Islet of Langerhans (tissue), 1 donor: Measurements from ENCODE around the gene PRICKLE2.
A peak's percentile ranks its signal among the peaks of the same experiment; 100 is the strongest.

Source experiments
- FAIRE-seq: peaks from one replicate; lab custom pipeline; 2011; peaks lifted over from hg19 to GRCh38; lab: Jason Lieb, UNC

Gene PRICKLE2, protein sequence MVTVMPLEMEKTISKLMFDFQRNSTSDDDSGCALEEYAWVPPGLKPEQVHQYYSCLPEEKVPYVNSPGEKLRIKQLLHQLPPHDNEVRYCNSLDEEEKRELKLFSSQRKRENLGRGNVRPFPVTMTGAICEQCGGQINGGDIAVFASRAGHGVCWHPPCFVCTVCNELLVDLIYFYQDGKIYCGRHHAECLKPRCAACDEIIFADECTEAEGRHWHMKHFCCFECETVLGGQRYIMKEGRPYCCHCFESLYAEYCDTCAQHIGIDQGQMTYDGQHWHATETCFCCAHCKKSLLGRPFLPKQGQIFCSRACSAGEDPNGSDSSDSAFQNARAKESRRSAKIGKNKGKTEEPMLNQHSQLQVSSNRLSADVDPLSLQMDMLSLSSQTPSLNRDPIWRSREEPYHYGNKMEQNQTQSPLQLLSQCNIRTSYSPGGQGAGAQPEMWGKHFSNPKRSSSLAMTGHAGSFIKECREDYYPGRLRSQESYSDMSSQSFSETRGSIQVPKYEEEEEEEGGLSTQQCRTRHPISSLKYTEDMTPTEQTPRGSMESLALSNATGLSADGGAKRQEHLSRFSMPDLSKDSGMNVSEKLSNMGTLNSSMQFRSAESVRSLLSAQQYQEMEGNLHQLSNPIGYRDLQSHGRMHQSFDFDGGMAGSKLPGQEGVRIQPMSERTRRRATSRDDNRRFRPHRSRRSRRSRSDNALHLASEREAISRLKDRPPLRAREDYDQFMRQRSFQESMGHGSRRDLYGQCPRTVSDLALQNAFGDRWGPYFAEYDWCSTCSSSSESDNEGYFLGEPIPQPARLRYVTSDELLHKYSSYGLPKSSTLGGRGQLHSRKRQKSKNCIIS

DNA sequence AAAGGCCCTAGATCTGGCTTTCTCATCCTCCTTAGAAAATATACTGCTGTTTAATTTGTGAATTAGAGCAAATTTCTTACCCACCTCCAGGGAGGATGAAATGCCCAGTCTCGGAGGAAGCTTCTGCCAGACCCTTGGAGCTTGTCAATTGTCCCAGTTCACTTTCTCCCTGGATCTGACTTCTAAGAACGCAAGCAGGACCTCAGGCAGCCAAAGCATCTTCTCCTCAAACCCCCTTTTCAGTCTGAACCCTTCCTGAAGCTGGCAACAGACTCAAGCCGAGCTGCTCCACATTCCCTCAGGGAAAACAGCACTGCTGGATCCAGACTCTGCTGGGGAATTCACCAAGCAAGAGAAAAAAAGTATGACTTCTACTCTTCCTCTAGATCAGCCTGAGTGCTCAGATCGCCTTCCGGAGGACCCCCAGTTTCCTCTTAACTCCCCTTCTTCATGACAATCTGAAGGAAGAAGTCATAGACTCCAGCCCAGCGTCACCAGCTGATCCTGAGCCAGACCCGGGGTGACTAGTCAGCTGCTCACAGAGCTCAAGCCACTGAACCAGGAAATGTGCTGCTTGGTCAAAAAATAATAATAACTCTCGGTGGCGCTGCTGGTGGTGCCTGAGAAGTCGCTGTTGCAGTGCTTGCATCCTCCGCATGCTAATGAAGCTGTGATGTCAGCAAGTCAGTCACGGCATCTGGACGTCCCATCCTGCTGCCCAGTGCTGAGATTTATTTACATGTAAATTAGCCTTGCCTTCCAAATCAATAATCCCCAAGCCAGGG lies at the start of gene PRICKLE2:
Gene PRICKLE2, minus strand, starts transcription at position 641 of the 785 bp plus-strand sequence. CDS start 26,539 bp downstream, outside the sequence.
- peak; percentile 96 for FAIRE-seq

DNA sequence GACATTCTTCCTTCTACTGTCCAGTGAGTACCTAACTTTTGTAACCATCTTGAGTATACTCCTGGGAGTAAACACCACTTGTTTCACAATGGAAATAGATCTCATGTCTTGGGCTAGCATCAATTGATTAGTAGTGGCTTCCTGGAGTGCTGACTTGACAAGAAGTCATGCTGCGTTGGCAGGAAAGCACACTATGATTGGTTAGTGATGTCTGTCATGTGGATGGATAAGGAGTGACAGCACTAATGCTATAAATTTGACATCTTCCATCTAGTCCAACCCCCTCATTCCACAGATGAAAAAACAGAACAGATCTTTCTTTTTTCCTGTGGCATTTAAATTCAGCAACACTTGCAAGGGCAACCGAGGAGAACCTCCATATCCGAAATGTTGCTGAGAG lies 47.6 kb upstream of the PRICKLE2 start:
- no peak for FAIRE-seq

DNA sequence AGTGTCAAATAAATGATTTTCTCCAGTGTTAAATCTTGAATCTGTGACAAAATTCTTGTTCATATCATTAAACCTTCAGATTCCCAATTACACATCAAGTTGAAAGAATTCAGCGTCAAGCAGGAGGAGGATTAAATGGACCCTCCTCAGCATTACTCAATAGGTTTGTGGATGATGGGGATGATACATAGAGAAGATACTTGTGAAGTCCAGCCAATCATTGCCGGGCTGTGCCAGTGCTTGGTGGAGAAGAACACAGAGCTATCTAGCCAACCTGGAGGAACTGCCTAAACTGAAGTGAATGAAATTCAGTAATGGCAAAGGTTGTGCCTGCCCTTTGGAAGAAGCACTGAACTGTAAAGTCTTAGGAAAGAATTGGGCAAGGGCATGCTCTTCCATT lies 47.0 kb upstream of the PRICKLE2 start:
- FAIRE-seq = no peak

DNA sequence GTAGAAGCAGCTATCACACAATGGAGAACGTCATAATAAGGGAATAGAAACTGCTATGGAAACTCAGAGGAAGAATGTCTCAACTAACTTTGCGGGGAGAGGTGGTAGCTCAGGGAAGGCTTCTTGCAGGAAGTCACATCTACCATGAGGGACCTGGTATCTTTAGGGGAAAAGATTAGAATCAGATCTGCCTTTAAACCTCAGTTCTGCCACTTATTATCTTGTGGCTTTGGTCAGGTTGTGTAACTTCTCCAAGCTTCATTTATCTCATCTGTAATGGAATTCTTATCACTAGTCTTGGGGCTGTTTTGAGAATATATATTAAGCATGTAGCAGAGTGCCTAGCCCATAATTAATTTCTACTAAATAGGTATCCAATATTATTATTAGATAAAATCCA lies 46.4 kb upstream of the PRICKLE2 start:
- FAIRE-seq = no peak

DNA sequence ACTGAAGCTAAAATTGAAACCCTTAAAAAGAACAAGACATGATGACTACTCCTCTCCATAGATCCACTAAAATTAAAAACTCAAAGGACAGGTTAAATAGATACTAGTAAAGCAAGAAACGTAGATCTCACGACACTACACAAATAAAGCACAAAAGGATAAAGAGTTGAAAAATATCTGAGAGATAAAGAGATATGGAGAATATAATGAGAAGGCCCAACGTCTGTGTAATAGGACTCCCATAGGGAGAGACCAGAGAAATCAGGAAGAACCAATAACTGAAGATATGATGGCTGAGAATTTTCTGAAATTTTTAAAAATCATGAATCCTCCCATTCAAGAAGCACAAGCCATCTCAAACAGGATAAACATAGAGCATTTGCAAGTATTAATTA lies 45.6 kb upstream of the PRICKLE2 start:
- no peak for FAIRE-seq

DNA sequence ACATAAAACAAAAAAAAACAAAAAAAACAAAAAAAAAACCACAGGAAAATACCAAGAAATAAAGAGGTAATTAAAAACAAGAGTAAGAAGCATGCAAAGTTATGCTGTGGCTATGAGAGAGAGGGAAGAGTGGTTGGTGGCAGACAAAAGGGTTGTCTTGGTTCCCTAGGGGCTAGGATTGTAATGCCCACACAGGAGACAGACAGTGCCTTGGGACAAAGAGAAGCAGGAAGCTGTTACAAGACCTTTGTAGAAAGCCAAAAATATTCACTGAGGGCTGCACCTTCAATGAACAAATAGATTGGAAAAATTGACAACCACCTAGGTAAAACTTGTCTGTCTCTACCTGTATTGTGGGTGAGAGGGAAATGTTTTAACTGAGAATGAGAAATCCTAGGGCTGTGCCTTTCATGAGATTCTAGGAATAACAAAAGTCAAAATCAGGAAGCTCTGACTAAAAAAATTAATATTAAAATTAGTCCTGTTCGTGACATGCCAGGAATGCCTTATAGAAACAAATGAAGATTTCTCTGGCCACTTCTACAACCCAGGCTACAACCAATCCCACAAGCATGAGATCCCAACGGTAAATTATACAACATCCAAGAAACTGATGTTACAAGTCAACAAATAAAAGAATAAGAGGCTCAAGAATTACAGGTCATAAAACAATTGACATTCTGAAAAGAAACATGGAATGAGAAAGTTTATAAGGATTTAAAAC lies 45.0 kb upstream of the PRICKLE2 start:
- FAIRE-seq = no peak

DNA sequence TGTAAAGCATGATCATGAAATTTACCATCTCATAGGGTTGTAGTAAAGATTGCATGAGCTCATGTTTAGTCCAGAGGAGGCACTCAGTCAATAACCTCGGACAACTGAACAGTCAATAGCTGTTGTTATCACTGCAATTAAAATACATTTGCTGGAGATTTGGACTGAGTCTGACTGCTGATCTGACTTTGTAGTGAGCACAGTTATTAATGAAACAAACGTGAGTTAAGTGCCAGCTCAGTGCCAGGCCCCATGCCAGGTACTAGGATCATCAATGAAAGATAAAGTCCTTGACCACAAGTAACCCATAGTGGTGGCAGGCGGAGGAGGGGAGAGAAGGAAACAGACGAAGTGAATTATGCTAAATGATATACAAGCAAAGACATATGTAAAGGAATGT lies 43.7 kb upstream of the PRICKLE2 start:
- FAIRE-seq = no peak

DNA sequence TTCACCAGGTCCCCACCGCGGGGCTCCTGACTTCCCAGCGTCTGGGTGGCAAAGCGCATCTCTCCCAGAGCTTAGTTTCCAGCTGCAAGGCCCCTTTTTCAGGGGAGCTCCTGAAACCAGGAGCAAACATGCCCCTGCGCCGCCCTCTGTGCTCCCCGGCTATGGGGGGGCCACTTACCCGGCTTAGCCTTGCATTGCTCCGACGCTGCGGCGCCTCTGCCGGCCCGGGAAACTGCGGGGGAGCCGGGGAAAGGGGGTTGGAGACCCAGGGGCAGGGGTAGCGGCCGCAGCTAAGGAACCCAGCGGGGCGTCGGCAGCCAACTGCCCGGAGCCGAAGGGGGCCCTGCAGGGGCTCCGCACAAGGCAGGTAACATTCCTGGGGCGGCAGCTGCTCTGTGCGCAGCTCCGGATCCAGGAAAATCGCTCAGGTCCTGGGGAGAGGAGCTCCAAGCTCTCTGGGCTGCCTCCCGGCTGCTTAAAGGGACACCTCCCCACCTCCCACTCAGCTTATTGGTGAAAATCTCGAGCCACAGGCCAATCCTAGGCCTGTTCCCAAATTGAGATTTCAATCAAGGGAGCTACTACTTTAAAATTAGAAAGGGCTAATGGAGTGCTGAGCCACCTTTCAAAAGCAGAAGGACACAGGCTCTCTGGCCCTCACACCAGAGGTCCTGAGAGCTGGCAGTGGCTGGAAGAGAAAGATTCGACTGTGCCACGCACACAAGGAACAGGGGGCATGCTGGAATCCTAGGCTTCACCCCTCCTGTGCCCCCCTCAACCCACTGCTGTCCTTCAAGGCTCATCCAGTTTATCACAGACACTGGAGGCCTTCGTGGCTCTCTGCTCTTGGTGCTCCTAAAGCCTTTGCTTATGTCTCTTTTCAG lies 42.7 kb upstream of the PRICKLE2 start:
- FAIRE-seq = no peak

DNA sequence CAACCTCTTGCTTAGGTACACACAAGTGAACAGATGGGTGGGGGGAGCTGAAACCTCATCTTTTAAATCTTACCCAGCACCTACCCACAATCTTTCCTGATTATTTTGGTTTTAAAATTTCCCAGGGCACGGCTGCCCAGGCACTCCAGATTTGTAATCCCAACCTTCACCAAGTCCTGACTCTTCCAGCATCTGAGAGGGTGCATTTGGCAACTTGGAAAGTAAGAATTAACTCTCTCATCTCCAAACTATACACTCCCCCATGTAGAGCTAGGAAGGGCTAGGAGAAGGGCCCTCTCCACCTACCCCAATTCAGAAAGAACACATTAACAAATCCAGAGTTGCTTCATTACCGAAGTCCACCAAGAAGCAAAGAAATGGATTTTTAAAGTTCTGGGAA lies 41.7 kb upstream of the PRICKLE2 start:
- no peak for FAIRE-seq

DNA sequence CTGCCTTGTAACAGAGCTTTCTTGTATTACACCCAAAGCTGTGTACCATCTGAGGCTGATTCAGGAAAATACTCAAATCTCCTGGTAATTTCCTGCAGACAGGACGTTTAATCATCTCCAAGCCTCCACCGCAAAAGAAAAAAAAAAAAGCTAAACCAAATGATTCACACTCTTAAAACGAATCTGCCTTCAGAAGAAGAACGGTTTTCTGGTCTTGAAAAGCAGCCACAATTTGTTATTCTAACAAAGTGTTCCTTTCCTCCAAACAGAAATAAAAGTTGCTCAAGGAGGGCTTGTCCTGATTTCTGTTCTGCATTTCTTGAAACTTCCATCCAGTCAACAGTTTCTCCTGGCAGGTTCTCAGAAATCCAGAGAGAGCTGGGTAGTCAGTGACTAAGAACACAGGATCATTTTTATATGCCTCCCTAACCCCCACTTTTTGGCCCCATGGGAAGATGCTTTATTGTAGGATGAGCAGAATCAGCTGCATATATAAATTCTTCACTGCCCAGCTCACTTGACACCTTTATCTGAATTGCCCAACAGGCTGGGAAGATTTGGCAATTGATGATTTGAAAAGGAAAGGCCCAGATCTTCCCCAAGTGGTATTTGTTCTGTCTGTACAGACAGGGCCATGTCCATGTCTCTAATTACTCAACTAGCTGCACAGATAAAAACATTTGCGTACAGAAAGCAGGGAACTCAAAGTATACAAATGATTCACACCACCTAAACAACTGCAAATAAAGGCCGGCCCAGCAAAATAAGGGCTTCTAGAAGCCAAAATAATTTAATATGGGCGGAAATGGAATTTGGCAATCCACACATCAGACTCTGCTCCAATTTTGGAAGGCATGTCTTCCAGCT lies 41.0 kb upstream of the PRICKLE2 start:
- no peak for FAIRE-seq

DNA sequence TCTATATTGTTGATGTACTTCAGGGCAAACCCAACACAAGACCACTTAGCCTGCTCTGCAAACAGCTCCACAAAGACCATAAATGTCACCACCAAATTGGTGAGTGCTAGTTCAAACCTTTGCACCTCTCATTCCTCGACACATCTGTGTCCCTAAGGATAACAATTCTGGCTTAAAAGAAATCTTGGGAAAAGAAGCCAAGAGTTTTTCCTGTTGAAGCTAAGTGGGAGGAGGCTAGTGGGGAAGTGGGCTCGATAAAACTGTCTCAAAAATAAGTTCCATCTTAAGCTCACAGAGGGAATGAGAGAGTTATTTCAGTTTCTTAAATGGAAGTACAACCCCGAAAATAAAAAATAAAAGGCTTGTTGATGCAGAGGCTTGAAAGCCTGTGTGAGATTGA lies 40.4 kb upstream of the PRICKLE2 start:
- FAIRE-seq = no peak

DNA sequence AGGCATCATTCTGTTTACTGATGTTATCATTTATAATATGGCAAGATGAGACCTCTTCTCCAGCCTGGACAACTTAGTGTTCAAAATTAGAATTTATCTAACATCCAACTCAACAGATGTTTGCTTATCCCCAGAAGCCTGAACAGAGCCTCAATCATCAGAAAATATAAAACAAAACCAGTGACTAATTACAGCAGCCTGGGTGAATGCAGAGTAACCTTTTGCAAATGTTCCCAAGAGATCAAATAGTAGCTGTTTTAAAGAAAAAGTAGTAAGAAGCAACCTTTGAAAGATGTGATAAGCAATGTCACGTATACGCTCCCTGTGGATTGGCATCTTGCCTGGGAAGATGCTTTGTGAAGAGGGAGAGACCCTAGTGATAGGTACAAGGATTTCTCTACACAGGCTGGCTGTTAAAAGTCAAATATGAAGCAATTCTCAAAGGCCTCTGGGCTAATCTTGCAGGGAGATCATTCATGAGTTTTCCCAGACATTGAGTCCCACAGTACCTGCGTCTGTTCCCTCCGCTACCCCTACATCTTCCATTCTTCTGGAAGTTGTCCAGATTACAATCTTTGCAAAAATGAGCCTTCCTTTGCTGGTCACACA lies 39.3 kb upstream of the PRICKLE2 start:
- FAIRE-seq = no peak

DNA sequence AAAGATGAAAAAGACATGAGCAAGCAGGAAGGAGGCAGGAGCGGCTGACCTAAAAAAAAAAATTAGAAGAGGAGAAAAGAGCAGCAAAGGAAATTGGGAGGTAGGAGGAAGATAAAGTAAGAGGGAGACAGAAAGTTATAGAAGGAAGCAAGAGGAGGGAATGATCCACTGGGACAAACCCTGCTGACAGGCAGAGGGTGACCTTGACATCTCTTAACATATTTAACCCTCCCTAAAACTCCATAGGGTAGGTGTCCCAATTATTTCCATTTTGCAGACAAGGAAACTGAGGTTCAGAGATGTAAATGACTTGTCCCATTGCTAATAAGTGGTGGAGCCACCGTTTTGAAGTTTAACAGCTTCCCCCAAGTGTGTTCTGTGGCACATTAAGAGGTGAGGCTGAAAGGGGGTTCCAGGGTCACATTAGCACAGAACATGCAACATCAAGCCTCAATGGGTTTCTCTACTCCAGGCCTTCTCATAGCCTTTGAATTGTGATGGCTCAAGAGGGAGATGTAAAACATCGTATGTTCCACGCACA lies 37.4 kb upstream of the PRICKLE2 start:
- no peak for FAIRE-seq

DNA sequence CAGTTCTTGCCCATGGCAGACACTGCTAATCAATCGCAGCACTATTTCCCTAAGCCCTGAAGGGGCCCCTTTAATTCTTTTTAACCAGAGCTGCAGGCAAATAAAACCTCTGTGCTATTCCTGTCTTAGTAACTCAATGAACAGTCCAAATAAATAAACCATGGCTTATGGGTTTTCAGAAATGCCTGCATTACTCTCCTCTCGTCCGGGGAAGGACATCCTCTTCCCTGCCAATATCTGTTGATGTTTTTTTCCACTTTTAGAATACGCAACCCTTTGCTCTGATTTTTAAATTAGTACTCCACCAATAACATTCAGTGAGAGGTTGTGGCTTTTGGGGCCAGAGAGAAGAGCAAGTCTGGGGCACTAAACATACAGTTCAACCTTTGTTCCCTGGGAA lies 35.2 kb upstream of the PRICKLE2 start:
- no peak for FAIRE-seq

DNA sequence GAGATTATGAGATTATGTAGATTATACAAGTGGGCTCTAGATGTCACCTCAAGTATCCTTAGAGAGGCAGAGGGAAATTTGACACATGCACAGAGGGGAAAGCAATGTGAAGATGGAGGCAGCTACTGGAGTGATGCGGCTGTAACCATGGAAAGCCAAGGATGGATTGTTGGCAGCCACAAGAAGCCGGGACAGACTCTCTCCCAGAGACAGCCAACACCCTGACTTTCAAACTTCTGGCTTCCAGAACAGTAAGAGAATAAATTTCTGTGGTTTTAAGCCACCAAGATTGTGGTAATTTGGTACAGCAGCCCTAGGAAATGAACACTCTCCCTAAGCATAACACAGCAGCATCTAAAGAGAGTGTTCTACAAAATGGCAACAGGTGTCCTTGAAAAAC lies 34.4 kb upstream of the PRICKLE2 start:
- FAIRE-seq = no peak

DNA sequence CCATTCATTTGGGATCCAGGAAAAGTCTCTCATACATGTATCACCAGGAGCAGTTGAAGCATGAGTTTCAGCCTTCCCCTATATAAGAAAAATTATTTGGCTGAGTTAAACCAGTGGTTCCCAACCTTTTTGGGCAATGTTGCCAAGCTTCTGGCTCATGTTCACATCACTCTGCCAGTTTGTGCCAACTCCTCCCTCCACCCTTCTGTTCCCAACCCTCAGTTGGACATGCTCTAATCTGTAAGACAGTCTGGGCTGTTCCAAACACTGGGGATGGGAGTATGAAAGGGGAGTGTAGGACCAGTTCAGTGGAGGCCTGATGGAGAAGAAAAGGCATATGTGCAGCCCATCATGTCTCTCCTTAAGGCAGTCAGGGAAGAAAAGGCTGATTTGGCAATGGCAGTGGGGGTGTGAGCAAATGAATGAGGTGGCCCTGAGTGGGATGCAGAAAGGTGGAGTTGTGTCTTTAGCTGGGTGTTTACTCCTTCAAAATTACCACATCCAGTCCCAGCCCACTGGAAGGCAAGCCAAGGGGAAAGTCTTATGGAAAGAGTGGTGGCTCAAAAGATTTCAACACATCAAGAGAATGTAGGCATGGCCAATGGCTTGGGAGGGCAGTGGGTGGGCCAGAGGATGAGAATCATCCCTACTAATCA lies 32.0 kb upstream of the PRICKLE2 start:
- no peak for FAIRE-seq

DNA sequence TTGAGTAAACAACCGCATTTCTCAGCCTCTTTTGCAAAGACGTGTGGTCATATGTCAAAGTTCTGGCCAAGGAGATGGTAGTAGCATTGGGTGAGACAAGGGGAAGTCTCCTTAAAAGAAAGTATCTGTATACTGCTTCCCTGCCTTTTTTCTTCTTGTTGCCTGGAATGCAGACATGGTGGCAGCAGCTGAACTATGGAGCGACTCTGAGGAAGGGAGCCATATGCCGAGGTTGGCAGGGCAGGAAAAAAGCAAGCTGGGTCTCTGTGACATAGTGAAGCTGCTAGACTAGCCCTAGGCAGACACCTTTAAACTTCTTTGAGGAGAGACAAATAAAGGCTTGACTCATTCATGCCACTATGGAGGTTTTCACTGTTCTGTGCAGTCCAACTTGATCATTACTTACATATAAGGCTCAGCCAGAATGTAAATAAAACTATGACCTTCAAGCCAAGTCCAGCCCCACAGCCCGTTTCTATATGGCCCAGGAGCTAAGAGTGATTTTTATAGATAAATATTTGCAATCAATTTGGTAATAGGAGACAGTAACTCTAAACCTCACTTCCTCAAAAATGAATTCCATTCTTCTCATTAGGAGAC lies 30.6 kb upstream of the PRICKLE2 start:
- FAIRE-seq = no peak

DNA sequence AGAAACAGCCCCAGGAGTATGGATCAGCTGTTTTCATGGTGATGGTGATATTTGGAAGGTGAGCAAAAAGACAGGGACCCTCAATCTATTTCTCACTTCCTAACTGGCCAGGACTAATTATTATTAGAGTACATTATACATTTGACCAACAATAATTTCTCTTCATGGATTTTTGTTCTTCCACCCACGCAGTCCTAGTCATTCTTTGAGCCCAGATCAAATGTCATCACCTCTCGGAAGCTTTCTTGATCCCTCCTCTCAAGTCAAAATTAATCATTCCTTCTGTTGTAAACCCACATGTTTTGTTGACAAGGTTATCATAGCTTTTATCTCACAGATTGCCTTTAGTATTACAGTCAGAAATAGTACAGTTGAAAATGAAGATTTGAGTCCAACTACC lies 29.2 kb upstream of the PRICKLE2 start:
- FAIRE-seq = no peak
